ENCODE results near the gene PHACTR3.
"Not testable (repeated sequence)": the region's sequence is repeated elsewhere in the genome, so short reads cannot be mapped to it uniquely, and the experiment has no call there.

Gene PHACTR3

GRCh38 chr20:59835448-59836395 lies 231.4 kb downstream of the PHACTR3 start:
- DNase-seq, result no peak

GRCh38 chr20:59836767-59837166 lies 232.4 kb downstream of the PHACTR3 start:
- DNase-seq, result no peak

GRCh38 chr20:59837623-59838394 lies 233.5 kb downstream of the PHACTR3 start:
- no peak for DNase-seq

GRCh38 chr20:59839400-59839799 lies 235.1 kb downstream of the PHACTR3 start:
- DNase-seq, result no peak

GRCh38 chr20:59845472-59845871 lies 241.1 kb downstream of the PHACTR3 start:
- no peak for DNase-seq

GRCh38 chr20:59848182-59848581 lies 243.8 kb downstream of the PHACTR3 start:
- no peak for DNase-seq

- DNase-seq, result no peak
These were observed 245.8 kb downstream of the PHACTR3 start for GRCh38 chr20:59850018-59850641.

- DNase-seq, result not testable (repeated sequence)
These were observed 252.2 kb downstream of the PHACTR3 start for GRCh38 chr20:59856526-59856925.

- DNase-seq, result not testable (repeated sequence)
These were observed 252.6 kb downstream of the PHACTR3 start for GRCh38 chr20:59856941-59857340.

GRCh38 chr20:59857966-59858365 lies 253.6 kb downstream of the PHACTR3 start:
- DNase-seq, result no peak

- no peak for DNase-seq
These were observed 254.1 kb downstream of the PHACTR3 start for GRCh38 chr20:59858425-59858824.

- no peak for DNase-seq
These were observed 257.1 kb downstream of the PHACTR3 start for GRCh38 chr20:59861401-59861800.

GRCh38 chr20:59863058-59863457 lies 258.7 kb downstream of the PHACTR3 start:
- DNase-seq, result no peak

GRCh38 chr20:59864726-59865125 lies 260.4 kb downstream of the PHACTR3 start:
- no peak for DNase-seq

GRCh38 chr20:59866338-59866737 lies 262.0 kb downstream of the PHACTR3 start:
- no peak for DNase-seq

- DNase-seq, result no peak
These were observed 266.8 kb downstream of the PHACTR3 start for GRCh38 chr20:59871096-59871495.

GRCh38 chr20:59873409-59873808 lies 269.1 kb downstream of the PHACTR3 start:
- DNase-seq, result no peak

GRCh38 chr20:59880198-59880597 lies 275.9 kb downstream of the PHACTR3 start:
- DNase-seq, result no peak

- DNase-seq, result no peak
These were observed 280.2 kb downstream of the PHACTR3 start for GRCh38 chr20:59884494-59884893.

GRCh38 chr20:59888050-59888449 lies 283.7 kb downstream of the PHACTR3 start:
- DNase-seq, result no peak

- not testable (repeated sequence) for DNase-seq
These were observed 285.7 kb downstream of the PHACTR3 start for GRCh38 chr20:59890035-59890434.

GRCh38 chr20:59891581-59891980 lies 287.2 kb downstream of the PHACTR3 start:
- DNase-seq, result no peak

GRCh38 chr20:59895908-59896307 lies 291.6 kb downstream of the PHACTR3 start:
- DNase-seq, result no peak

All from activated naive CD4-positive, alpha-beta T cell treated with Interleukin-2 at 50 U/mL for 16 hours (primary cell).